ENCODE results near the gene ABCG4.

The ABCG4 gene

GRCh38 chr11:119209186-119209585, 60.3 kb downstream of the ABCG4 start:
- DNase-seq = no peak

GRCh38 chr11:119210050-119210449, 61.2 kb downstream of the ABCG4 start:
- no peak for DNase-seq

All from NCI-H1105 (cell line).